Astrocyte (in vitro differentiated cells and primary cell): ENCODE data around the gene CNGA4.

Experiments used
- EZH2 ChIP-seq: IDR thresholded peaks from 2 replicates; pipeline ENCODE4 v1.6.1; 2012; ENCODE audit warnings: mild to moderate bottlenecking, low read length, inconsistent platforms; ENCODE audit not compliant: insufficient read depth
- TF ChIP-seq, protein P1 (sequence below): IDR thresholded peaks from 2 replicates; pipeline ENCODE4 v1.5.1; 2011; ENCODE audit warnings: low read depth, mild to moderate bottlenecking, inconsistent platforms, low read length, moderate library complexity; ENCODE audit not compliant: insufficient read depth

DNA sequence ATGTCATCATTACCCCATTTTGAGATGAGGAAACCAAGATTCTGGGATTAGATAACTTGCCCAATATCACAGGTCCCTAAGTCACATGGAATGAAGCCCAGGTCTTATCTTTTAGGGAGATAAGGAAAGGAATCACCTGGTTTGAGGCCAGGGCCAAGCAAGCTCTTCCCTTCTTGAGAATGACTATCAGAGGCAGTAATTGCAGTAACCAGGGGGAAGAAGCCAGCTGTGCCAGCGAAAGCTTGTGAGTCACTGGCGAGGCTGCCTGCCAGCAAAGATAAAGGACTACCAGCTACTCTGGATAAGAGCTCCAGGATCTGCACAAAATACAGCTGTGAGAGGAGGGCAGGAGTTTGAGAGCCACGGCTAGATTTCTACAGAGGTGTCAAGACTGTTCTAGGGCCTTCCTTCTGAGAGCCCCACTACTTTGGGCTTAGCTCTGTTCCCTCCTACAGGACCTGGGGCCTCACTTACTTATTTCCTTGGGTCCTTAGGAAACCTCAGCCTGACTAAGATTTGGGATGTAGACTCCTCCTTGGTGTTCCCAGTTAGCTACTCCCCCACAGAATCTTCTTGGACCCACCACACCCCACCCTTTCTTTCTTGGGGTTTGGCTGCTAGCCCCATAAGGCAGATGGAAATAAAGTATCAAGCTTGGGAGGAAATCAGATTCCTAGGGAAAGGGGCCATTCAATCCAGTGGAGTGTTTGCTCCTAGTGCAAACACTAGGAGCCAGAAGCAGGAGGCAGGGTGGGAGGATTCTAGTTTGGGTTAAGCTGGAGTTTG, 11.1 kb downstream of the CNGA4 start:
- TF ChIP-seq, protein P1, sequence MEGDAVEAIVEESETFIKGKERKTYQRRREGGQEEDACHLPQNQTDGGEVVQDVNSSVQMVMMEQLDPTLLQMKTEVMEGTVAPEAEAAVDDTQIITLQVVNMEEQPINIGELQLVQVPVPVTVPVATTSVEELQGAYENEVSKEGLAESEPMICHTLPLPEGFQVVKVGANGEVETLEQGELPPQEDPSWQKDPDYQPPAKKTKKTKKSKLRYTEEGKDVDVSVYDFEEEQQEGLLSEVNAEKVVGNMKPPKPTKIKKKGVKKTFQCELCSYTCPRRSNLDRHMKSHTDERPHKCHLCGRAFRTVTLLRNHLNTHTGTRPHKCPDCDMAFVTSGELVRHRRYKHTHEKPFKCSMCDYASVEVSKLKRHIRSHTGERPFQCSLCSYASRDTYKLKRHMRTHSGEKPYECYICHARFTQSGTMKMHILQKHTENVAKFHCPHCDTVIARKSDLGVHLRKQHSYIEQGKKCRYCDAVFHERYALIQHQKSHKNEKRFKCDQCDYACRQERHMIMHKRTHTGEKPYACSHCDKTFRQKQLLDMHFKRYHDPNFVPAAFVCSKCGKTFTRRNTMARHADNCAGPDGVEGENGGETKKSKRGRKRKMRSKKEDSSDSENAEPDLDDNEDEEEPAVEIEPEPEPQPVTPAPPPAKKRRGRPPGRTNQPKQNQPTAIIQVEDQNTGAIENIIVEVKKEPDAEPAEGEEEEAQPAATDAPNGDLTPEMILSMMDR = no peak
- TF ChIP-seq EZH2 = no peak
